ENCODE results near the gene NT5DC1.

DNA sequence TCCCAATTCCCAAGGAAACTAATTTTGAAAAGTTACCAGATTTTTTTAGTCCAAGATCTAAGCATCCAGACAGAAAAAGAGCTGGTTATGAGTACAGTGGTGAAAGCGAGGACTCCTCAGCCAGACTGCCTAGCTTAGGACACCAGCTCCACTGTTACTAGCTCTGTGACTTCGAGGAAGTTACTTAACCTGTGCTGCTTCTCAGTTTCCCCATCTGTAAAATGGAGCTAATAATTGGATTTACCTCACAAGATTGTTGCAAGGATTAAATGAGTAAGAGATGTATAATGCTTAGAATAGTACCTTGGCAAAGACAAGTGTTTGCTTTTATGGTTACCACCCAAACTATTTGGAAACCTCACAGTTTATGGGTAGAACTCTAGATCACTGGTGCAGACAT is 1.1 kb downstream of the NT5DC1 start:
- TF ChIP-seq CTCF (IDR thresholded peaks at IDR 0.05) (no peak), POLR2A (IDR thresholded peaks at IDR 0.05) (no peak)

All from tibial nerve (tissue), 3 donors.